Stomach (tissue), 4 donors: Measurements from ENCODE around the gene OR10T2.

Experiments used
- POLR2A ChIP-seq, 4 donors: fragments of 450-650 bp; IDR thresholded peaks; one replicate each; pipeline ENCODE4 v1.6.1; 2016; ENCODE audit warnings: antibody characterized with exemption in 4 of 4, control low read depth in 2 of 4, mild to moderate bottlenecking in 1 of 4, moderate library complexity in 1 of 4
- TF ChIP-seq, protein P1 (sequence below), 7 experiments: fragments of 450-650 bp in 4 of 7; fragments of 200-600 bp in 3 of 7; sonication (generic) in 3 of 7; IDR thresholded peaks; one replicate each; pipeline ENCODE4 v1.5.1; 2016 to 2019; ENCODE audit warnings: antibody characterized with exemption in 7 of 7, control low read depth in 2 of 7, mild to moderate bottlenecking in 1 of 7

DNA sequence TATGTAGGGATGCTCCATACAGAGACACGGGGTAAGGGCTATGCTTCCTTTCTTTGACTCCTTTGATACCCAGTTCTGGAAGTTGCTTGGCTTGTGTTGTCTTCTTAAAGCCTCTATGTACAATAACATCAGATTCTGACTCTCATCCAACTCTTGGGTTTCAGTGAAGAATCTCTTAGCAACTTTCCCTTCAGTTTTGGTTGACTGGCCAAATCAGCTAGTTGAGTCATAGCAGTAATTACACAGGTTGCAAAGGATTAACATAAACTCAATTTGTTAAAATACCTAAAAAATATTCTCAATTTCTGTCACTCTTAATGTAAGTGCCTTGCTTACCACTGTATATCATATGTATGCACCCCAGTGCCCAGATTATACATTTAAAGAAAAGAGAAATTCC lies 36.3 kb downstream of the OR10T2 start:
- TF ChIP-seq POLR2A (IDR thresholded peaks at IDR 0.05): no peak
- TF ChIP-seq, protein P1, sequence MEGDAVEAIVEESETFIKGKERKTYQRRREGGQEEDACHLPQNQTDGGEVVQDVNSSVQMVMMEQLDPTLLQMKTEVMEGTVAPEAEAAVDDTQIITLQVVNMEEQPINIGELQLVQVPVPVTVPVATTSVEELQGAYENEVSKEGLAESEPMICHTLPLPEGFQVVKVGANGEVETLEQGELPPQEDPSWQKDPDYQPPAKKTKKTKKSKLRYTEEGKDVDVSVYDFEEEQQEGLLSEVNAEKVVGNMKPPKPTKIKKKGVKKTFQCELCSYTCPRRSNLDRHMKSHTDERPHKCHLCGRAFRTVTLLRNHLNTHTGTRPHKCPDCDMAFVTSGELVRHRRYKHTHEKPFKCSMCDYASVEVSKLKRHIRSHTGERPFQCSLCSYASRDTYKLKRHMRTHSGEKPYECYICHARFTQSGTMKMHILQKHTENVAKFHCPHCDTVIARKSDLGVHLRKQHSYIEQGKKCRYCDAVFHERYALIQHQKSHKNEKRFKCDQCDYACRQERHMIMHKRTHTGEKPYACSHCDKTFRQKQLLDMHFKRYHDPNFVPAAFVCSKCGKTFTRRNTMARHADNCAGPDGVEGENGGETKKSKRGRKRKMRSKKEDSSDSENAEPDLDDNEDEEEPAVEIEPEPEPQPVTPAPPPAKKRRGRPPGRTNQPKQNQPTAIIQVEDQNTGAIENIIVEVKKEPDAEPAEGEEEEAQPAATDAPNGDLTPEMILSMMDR (IDR thresholded peaks at IDR 0.05): no peak
